Right lobe of liver (tissue), 4 donors: ENCODE results near the gene TPT1.

Source experiments
- CTCF ChIP-seq, 4 donors: fragments of 200-600 bp in 3 of 4; fragments of 450-650 bp in 1 of 4; IDR thresholded peaks; one replicate each; pipeline versions ENCODE4 v1.5.1 to v1.8.0; 2016 to 2022; ENCODE audit warnings: antibody characterized with exemption in 4 of 4, mild to moderate bottlenecking in 2 of 4
- POLR2A ChIP-seq: fragments of 450-650 bp; IDR thresholded peaks from one replicate; pipeline ENCODE4 v1.6.1; 2017; ENCODE audit warnings: antibody characterized with exemption, mild to moderate bottlenecking
- donor health status: DM: no; HTN: no; CAD: no.
- donor health status: DM: no; HTN: no; CAD: no.
- donor health status: DM: no; HTN: yes; CAD: no.

- no peak for TF ChIP-seq POLR2A
- TF ChIP-seq CTCF (IDR thresholded peaks at IDR 0.05): no peak
These were observed 1.1 kb downstream of the TPT1 start for GRCh38 chr13:45339867-45340266.
